SK-N-SH (cell line): ENCODE data around the gene SIM1. TPM values are rescaled to one million over a fixed set of nuclear protein-coding genes. Genes with fewer than 3 reads are reported as not detected.

ENCODE experiments used
- CTCF ChIA-PET: fragments of 300-600, 350-600 bp; formaldehyde crosslinking; extraction: SDS; loops from one replicate; lab custom pipeline; 2021; lab: Yijun Ruan, JAX
- POLR2A ChIA-PET: fragments of 350-600 bp; sonication (Branson Sonifier 250); formaldehyde crosslinking; extraction: SDS; loops from one replicate; lab custom pipeline; 2020; ENCODE audit warnings: antibody characterized with exemption, inconsistent platforms; lab: Yijun Ruan, JAX
- DNase-seq: peaks from one replicate; pipeline ENCODE4 v3.0.0; 2012
- H2AFZ ChIP-seq: fragments of 200-600 bp; sonication (generic); 2 replicates; pipeline ENCODE4 v1.8.1; 2016; ENCODE audit warnings: antibody characterized with exemption, mild to moderate bottlenecking, low read depth
- H3F3A ChIP-seq: fragments of 200-600 bp; sonication (generic); replicated peaks from 2 replicates; pipeline ENCODE3; 2016; ENCODE audit warnings: antibody characterized with exemption, mild to moderate bottlenecking; ENCODE audit not compliant: insufficient read depth
- H3K27ac ChIP-seq, 2 experiments: fragments of 200-500 bp in 1 of 2; fragments of 200-600 bp in 1 of 2; sonication (Bioruptor generic) in 1 of 2; sonication (generic), shearing (Covaris generic) in 1 of 2; 2 replicates each; pipeline versions ENCODE4 v1.5.1 to v1.6.1; 2014 to 2016; ENCODE audit warnings: low read depth in 2 of 2, inconsistent platforms in 1 of 2, low read length in 1 of 2, mild to moderate bottlenecking in 1 of 2, mixed read lengths in 1 of 2
- H3K27me3 ChIP-seq: fragments of 200-600 bp; sonication (generic), shearing (Covaris generic); 2 replicates; pipeline ENCODE4 v1.6.1; 2016; ENCODE audit warnings: mixed run types; ENCODE audit not compliant: insufficient read depth
- H3K36me3 ChIP-seq, 2 experiments: fragments of 200-500 bp in 1 of 2; fragments of 200-600 bp in 1 of 2; sonication (Bioruptor generic) in 1 of 2; sonication (generic) in 1 of 2; replicated peaks in 1 of 2; 2 replicates each; pipeline versions ENCODE3 to v1.5.1; 2014 to 2016; ENCODE audit warnings: low read length in 1 of 2, mild to moderate bottlenecking in 1 of 2; ENCODE audit not compliant: insufficient read depth in 2 of 2, control insufficient read depth in 1 of 2
- H3K4me1 ChIP-seq, 2 experiments: fragments of 200-500 bp in 1 of 2; fragments of 200-600 bp in 1 of 2; sonication (Bioruptor generic) in 1 of 2; sonication (generic), shearing (Covaris generic) in 1 of 2; 2 replicates each; pipeline versions ENCODE4 v1.5.1 to v1.6.1; 2014 to 2016; ENCODE audit warnings: low read depth in 1 of 2, low read length in 1 of 2, mixed run types in 1 of 2; ENCODE audit not compliant: insufficient read depth in 2 of 2, control insufficient read depth in 1 of 2
- H3K4me2 ChIP-seq: fragments of 200-600 bp; sonication (generic), shearing (Covaris generic); 2 replicates; pipeline ENCODE4 v1.6.1; 2017; ENCODE audit warnings: mixed run types
- H3K4me3 ChIP-seq, 2 experiments: fragments of 200-500 bp in 1 of 2; fragments of 200-600 bp in 1 of 2; sonication (Bioruptor generic) in 1 of 2; sonication (generic), shearing (Covaris generic) in 1 of 2; 2 replicates each; pipeline versions ENCODE4 v1.5.1 to v1.8.1; 2014 to 2016; ENCODE audit warnings: low read depth in 2 of 2, inconsistent platforms in 1 of 2, low read length in 1 of 2, mild to moderate bottlenecking in 1 of 2, mixed read lengths in 1 of 2, moderate library complexity in 1 of 2
- H3K79me2 ChIP-seq: fragments of 200-600 bp; sonication (generic); 2 replicates; pipeline ENCODE4 v1.8.1; 2017; ENCODE audit warnings: mild to moderate bottlenecking; ENCODE audit not compliant: insufficient read depth
- H3K9ac ChIP-seq: fragments of 200-600 bp; sonication (generic); 2 replicates; pipeline ENCODE4 v1.6.1; 2017; ENCODE audit warnings: mixed run types
- H3K9me2 ChIP-seq: fragments of 200-600 bp; sonication (generic); 2 replicates; pipeline ENCODE4 v1.6.1; 2017; ENCODE audit warnings: mixed run types
- H3K9me3 ChIP-seq: fragments of 200-600 bp; sonication (generic); 2 replicates; pipeline ENCODE4 v1.6.1; 2017; ENCODE audit warnings: mixed run types, mild to moderate bottlenecking, moderate library complexity
- H4K20me1 ChIP-seq: fragments of 200-600 bp; sonication (generic); 2 replicates; pipeline ENCODE4 v1.6.1; 2017; ENCODE audit warnings: mild to moderate bottlenecking, mixed run types; ENCODE audit not compliant: insufficient read depth
- ELF1 ChIP-seq: IDR thresholded peaks from 2 replicates; pipeline ENCODE4 v1.4.0; 2012
- EZH2phosphoT487 ChIP-seq: fragments of 200-600 bp; sonication (generic); IDR thresholded peaks from 2 replicates; pipeline ENCODE4 v1.6.1; 2017; ENCODE audit warnings: low read depth, mixed run types, mild to moderate bottlenecking, antibody characterized with exemption, moderate library complexity, borderline replicate concordance
- FOXJ3 ChIP-seq: sonication (generic); formaldehyde crosslinking; IDR thresholded peaks from 2 replicates; pipeline ENCODE4 v1.5.1; 2020; ENCODE audit warnings: mild to moderate bottlenecking, missing genetic modification reagents
- GABPA ChIP-seq: IDR thresholded peaks from 2 replicates; pipeline ENCODE4 v1.4.0; 2012; ENCODE audit warnings: low read depth, mild to moderate bottlenecking
- MEF2A ChIP-seq: IDR thresholded peaks from 2 replicates; pipeline ENCODE4 v1.4.0; 2012; ENCODE audit warnings: low read depth, borderline replicate concordance
- MXI1 ChIP-seq: IDR thresholded peaks from 2 replicates; pipeline ENCODE4 v1.6.1; 2012; ENCODE audit warnings: mild to moderate bottlenecking, low read depth, low read length, improper control_type of control experiment
- NFIC ChIP-seq: IDR thresholded peaks from 2 replicates; pipeline ENCODE4 v1.4.0; 2012; ENCODE audit warnings: borderline replicate concordance
- POLR2AphosphoS5 ChIP-seq: IDR thresholded peaks from 2 replicates; pipeline ENCODE4 v1.6.1; 2012; ENCODE audit warnings: low read depth, low read length
- RFX5 ChIP-seq: IDR thresholded peaks from 2 replicates; pipeline ENCODE4 v1.6.1; 2012; ENCODE audit warnings: mild to moderate bottlenecking, improper control_type of control experiment, low read length
- SIN3A ChIP-seq: IDR thresholded peaks from 2 replicates; pipeline ENCODE4 v1.6.1; 2012; ENCODE audit warnings: low read depth, mild to moderate bottlenecking, low read length, moderate library complexity, borderline replicate concordance
- SMC3 ChIP-seq: IDR thresholded peaks from 2 replicates; pipeline ENCODE4 v1.6.1; 2012; ENCODE audit warnings: low read depth, low read length, improper control_type of control experiment
- WGBS: methylation state at CpG from one replicate; pipeline ENCODE4 v1.1.6; 2017; ENCODE audit warnings: low lambda C conversion rate; 5-methylcytosine and 5-hydroxymethylcytosine counted together
- polyA plus RNA-seq, 3 experiments: library from polyadenylated mRNA; depleted of rRNA; stranded (reverse); fragments of >200 nt; gene quantifications; 2 replicates each; pipeline ENCODE4 v1.2.3, GENCODE V29; 2012
- TF ChIP-seq, protein P1 (sequence below): fragments of 200-600 bp; sonication (generic); IDR thresholded peaks from 2 replicates; pipeline ENCODE4 v1.6.1; 2017; ENCODE audit warnings: antibody characterized with exemption, mild to moderate bottlenecking, moderate library complexity
- TF ChIP-seq, protein P2 (sequence below): IDR thresholded peaks from 2 replicates; pipeline ENCODE4 v1.4.0; 2012; ENCODE audit warnings: low read depth, borderline replicate concordance
- TF ChIP-seq, protein P3 (sequence below): fragments of 150-350 bp; IDR thresholded peaks from 2 replicates; pipeline ENCODE4 v1.6.1; 2016; ENCODE audit warnings: mild to moderate bottlenecking, low read depth, low read length
- TF ChIP-seq, protein P4 (sequence below): IDR thresholded peaks from 2 replicates; pipeline ENCODE4; 2012
- TF ChIP-seq, protein P5 (sequence below): fragments of 150-350 bp; IDR thresholded peaks from 2 replicates; pipeline ENCODE4 v1.6.1; 2017; ENCODE audit warnings: antibody characterized with exemption, low read length, low read depth, borderline replicate concordance

SIM1 gene
- polyA plus RNA-seq, 1 of the 3 experiments (the other 2 are of a cell fraction), result not detected

DNA sequence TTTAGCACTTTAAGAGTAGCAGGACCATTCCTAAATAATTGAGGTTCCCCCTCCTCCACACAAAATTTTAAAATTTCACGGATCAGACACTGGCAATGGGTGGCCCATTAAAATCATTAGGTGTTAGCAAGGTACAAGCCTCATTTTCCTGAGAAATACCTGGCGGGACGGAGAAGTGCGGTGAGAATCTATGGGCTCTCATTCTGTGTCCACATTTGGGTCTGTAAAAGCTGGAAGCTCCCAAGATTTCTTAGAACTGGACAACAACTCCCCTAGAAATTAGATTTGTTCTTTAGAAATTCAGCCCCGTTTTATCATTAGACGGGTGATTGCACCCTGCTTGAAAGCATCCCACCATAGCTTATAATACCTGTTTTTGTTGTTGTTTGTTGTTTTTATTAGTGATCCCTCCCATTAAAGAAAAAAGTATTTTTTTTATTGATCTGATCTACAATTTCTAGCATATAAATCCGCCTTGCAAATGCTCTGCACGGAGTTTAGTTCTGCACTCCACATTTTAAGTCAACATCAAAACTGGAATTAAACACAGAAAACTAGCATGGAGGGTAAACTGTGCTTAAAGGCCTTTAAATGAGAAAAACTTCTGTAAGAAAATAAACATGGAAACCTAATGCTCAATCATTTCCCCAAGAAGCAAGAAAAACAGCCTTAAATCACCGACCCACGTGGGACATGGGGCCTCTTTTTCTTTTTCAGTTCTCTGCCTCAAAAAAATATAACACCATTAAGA, 5.7 kb downstream of the SIM1 start:
- POLR2A ChIA-PET, result no interaction called here
- Histone ChIP-seq H3K27me3 (peaks cover 100% of the 10 kb centered on the region), H4K20me1 (0 out of 2 replicates have a peak, but pooled peaks cover 3% of the 10 kb centered on the region)

More for the DNA sequence above, 5.7 kb downstream of the SIM1 start:
- H3K27ac ChIP-seq, result no peak overlapping the region
- 20% methylated on average over 10 of the region's 10 CpGs for WGBS
- H3K9ac ChIP-seq, result no peak overlapping the region
- H3K4me3 ChIP-seq, result no peak overlapping the region
- no peaks in the 10 kb centered on the region for H3K9me3 ChIP-seq
- H3K4me2 ChIP-seq, result no peak overlapping the region
- no peak overlapping the region for H2AFZ ChIP-seq
- CTCF ChIA-PET, result interaction anchor here (1.2 kb wide), 1 partner anchor 355 kb away, joined by 3 read pairs; no protein-coding TSS in a partner anchor
- no peaks in the 10 kb centered on the region for H3K79me2 ChIP-seq
- no peaks in the 10 kb centered on the region for H3K9me2 ChIP-seq
- no peak for DNase-seq
- peaks cover 9% of the 10 kb centered on the region for H3F3A ChIP-seq
- H3K36me3 ChIP-seq, result no peaks in the 10 kb centered on the region
- TF ChIP-seq EZH2phosphoT487 (no peak), ELF1 (no peak), SMC3 (no peak), RFX5 (no peak), POLR2AphosphoS5 (no peak), GABPA (no peak), MEF2A (no peak), MXI1 (no peak), FOXJ3 (CRISPR knock-in tag) (no peak), NFIC (no peak), SIN3A (no peak)
- TF ChIP-seq, protein P1, sequence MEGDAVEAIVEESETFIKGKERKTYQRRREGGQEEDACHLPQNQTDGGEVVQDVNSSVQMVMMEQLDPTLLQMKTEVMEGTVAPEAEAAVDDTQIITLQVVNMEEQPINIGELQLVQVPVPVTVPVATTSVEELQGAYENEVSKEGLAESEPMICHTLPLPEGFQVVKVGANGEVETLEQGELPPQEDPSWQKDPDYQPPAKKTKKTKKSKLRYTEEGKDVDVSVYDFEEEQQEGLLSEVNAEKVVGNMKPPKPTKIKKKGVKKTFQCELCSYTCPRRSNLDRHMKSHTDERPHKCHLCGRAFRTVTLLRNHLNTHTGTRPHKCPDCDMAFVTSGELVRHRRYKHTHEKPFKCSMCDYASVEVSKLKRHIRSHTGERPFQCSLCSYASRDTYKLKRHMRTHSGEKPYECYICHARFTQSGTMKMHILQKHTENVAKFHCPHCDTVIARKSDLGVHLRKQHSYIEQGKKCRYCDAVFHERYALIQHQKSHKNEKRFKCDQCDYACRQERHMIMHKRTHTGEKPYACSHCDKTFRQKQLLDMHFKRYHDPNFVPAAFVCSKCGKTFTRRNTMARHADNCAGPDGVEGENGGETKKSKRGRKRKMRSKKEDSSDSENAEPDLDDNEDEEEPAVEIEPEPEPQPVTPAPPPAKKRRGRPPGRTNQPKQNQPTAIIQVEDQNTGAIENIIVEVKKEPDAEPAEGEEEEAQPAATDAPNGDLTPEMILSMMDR, result no peak
- TF ChIP-seq, protein P2, sequence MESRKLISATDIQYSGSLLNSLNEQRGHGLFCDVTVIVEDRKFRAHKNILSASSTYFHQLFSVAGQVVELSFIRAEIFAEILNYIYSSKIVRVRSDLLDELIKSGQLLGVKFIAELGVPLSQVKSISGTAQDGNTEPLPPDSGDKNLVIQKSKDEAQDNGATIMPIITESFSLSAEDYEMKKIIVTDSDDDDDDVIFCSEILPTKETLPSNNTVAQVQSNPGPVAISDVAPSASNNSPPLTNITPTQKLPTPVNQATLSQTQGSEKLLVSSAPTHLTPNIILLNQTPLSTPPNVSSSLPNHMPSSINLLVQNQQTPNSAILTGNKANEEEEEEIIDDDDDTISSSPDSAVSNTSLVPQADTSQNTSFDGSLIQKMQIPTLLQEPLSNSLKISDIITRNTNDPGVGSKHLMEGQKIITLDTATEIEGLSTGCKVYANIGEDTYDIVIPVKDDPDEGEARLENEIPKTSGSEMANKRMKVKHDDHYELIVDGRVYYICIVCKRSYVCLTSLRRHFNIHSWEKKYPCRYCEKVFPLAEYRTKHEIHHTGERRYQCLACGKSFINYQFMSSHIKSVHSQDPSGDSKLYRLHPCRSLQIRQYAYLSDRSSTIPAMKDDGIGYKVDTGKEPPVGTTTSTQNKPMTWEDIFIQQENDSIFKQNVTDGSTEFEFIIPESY, result no peak
- TF ChIP-seq, protein P3, sequence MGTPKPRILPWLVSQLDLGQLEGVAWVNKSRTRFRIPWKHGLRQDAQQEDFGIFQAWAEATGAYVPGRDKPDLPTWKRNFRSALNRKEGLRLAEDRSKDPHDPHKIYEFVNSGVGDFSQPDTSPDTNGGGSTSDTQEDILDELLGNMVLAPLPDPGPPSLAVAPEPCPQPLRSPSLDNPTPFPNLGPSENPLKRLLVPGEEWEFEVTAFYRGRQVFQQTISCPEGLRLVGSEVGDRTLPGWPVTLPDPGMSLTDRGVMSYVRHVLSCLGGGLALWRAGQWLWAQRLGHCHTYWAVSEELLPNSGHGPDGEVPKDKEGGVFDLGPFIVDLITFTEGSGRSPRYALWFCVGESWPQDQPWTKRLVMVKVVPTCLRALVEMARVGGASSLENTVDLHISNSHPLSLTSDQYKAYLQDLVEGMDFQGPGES, result no peak
- TF ChIP-seq, protein P4, sequence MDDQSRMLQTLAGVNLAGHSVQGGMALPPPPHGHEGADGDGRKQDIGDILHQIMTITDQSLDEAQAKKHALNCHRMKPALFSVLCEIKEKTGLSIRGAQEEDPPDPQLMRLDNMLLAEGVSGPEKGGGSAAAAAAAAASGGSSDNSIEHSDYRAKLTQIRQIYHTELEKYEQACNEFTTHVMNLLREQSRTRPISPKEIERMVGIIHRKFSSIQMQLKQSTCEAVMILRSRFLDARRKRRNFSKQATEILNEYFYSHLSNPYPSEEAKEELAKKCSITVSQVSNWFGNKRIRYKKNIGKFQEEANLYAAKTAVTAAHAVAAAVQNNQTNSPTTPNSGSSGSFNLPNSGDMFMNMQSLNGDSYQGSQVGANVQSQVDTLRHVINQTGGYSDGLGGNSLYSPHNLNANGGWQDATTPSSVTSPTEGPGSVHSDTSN, result no peak
- TF ChIP-seq, protein P5, sequence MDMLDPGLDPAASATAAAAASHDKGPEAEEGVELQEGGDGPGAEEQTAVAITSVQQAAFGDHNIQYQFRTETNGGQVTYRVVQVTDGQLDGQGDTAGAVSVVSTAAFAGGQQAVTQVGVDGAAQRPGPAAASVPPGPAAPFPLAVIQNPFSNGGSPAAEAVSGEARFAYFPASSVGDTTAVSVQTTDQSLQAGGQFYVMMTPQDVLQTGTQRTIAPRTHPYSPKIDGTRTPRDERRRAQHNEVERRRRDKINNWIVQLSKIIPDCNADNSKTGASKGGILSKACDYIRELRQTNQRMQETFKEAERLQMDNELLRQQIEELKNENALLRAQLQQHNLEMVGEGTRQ, result no peak
- no peaks in the 10 kb centered on the region for H3K4me1 ChIP-seq
